ENCODE results near the gene SEC24A.
"Not testable (repeated sequence)": the region's sequence is repeated elsewhere in the genome, so short reads cannot be mapped to it uniquely, and the experiment has no call there.

SEC24A gene

DNA sequence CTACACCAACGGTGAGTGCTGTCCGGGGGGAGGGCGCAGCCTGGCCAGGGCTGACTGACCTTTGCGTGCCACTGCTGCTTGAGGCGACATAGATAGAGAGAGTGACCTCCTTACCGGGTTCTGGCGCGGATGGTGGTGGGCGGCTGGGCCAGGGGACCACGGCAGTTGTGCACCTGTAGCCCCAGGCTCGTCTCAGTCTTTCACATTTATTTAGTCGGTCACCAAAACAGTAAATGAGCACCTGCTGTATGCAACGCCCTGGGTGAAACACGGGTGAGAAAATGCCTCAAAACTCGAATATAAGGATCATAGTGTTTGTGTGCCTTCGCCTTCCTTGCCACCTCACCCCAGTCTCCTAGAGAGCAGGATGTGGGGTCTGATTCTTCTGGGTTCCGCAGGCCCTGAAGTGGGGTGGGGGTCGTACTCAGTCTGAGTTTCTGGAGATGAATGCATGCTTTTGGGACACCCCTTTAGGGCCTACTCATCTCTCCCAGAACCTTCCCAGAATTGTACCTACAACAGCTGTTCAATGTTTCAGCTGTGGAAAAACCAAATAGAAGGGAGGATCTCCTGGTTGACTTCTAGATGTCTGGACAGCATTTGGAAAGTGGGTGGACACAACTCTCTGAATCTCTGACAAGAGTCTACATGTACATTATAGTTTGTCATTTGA is 714 bp downstream of the SEC24A start:
- DNase-seq (ENCODE audit: low read depth, low spot score), result no peak

DNA sequence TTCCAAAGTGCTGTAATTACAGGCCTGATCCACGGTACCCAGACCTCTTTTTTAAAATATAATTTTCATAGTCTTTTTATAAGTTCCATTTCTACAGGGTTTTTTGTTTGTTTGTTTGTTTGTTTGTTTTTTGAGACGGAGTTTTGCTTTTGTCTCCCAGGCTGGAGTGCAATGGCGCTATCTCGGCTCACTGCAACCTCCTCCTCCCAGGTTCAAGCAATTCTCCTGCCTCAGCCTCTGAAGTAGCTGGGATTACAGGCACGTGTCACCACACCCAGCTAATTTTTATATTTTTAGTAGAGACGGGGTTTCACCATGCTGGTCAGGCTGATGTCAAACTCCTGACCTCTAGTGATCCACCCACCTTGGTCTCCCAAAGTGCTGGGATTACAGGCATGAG is 2.1 kb downstream of the SEC24A start:
- not testable (repeated sequence) for DNase-seq (ENCODE audit: low read depth, low spot score)

DNA sequence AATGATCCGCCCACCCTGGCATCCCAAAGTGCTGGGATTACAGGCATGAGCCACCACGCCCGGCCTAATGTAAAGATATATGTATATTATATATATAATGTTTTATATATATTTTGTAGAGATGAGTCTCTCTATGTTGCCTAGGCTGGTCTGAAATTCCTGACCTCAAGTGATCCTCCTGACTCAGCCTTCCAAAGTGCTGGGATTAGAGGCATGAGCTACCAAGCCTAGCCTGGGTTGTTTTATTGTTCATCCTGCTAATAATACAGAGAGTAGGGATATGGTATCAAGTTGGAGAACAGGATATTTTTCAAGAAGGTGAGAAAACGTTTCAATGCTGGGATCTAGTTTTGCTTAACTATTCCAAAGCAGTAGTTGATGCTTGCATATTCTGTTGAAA is 2.9 kb downstream of the SEC24A start:
- DNase-seq (ENCODE audit: low read depth, low spot score), result no peak

DNA sequence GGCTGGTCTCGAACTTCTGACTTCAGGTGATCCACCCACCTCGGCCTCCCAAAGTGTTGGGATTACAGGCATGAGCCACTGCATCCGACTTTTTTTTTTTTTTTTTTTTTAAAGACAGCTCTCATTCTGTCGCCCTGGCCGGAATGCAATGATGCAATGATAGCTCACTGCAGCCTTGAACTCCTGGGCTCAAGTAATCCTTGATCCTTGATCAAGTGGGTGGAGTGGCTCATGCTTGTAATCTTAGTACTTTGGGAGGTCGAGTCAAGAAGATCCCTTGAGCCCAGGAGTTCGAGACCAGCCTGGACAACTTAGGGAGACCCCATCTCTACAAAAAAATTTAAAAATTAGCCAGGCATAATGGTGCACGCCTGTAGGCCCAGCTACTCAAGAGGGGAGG is 8.1 kb downstream of the SEC24A start:
- DNase-seq (ENCODE audit: low read depth, low spot score), result no peak

DNA sequence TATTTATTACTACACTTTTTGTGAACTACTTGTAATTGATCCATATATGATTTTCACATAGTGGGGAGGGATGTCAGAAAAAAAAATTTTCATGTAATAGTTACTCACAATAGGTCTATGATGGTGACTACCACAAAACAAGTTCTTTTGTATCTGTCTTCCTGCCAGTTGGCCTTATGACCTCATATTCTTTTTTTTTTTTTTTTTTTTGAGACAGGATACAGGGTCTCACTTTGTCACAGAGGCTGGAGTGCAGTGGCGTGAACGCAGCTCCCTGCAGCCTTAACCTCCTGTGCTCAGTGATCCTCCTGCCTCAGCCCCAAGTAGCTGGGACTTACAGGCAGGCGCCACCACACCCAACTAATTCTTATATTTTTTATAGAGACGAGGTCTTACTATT is 10.9 kb downstream of the SEC24A start:
- DNase-seq (ENCODE audit: low read depth, low spot score), result no peak

DNA sequence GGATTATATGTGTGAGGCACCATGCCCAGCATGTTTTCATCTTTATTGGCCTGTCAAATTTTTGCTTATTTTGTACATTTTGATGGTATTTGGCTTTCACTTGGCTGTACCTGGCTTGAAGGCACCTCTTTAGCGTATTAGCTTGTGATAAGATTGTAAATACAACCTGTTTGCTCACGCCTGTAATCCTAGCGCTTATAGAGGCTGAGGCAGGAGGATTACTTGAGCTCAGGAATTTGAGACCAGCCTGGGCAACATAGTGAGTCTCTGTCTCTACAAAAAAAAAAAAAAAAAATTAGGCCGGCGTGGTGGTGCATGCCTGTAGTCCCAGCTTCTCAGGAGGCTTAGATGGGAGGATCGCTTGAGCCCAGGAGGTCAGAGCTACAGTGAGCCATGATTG is 11.3 kb downstream of the SEC24A start:
- DNase-seq (ENCODE audit: low read depth, low spot score), result no peak

DNA sequence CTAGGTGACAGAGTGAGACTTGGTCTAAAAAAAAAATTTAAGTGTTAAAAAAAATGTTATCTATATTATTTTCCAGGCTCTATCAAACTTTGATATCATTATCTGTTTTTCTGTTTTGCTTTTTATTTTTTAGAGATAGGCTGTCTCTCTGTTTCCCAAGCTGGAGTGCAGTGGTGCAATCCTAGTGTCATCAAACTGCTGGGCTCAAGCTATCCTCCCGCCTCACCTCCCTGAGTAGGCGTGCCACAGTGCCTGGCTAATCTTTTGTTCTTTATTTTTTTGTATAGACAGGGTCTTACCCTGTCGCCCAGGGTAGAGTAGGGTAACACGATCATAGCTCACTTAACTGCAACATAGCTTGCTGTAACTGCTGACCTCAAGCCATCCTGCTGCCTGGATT is 14.4 kb downstream of the SEC24A start:
- no peak for DNase-seq (ENCODE audit: low read depth, low spot score)

DNA sequence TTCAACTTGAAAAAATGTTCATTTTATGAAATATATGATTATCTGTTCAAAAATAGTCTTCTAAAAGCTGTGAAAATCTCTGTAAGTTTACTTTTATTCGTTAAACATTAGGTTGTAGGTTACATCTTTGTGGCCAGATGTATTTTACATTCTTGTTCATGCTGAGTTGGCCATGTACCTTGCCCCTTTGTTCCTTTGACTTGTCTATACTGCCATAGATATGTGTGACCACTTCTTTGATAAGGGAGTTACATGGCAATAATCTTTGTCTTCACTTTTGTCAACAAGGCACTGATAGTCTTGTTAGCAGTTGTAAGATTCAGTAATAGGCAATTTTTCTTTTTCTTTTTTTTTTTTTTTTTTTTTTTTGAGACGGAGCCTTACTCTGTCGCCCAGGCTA is 15.9 kb downstream of the SEC24A start:
- DNase-seq (ENCODE audit: low read depth, low spot score), result no peak

DNA sequence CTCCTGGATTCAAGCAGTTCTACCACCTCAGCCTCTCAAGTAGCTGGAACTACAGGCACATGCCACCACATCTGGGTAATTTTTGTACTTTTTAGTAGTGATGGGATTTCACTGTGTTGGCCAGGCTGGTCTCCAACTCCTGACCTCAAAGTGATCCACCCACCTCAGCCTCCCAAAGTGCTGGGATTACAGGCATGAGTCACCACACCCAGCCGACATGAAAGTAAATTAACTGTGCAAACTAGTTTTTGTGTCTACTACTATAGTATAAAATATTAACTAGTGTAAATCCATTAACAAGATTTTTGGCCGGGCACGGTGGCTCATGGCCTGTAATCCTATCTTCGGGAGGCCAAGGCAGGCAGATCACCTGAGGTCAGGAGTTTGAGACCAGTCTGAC is 25.0 kb downstream of the SEC24A start:
- DNase-seq (ENCODE audit: low read depth, low spot score), result not testable (repeated sequence)

DNA sequence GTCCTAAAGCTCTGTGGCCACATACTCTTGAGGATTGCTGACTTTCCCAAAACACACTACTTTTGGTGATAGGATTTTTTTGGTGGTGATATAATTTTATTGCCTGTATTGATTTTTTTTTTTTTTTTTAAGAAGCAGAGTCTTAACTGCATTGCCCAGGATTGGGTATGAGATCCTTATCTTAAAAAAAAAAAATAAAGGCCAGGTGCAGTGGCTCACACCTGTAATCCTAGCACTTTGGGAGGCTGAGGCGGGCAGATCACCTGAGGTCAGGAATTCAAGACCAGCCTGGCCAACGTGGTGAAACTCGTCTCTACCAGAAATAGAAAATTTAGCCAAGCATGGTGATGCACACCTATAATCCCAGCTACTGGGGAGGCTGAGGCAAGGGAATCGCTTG is 28.8 kb downstream of the SEC24A start:
- DNase-seq (ENCODE audit: low read depth, low spot score), result not testable (repeated sequence)

DNA sequence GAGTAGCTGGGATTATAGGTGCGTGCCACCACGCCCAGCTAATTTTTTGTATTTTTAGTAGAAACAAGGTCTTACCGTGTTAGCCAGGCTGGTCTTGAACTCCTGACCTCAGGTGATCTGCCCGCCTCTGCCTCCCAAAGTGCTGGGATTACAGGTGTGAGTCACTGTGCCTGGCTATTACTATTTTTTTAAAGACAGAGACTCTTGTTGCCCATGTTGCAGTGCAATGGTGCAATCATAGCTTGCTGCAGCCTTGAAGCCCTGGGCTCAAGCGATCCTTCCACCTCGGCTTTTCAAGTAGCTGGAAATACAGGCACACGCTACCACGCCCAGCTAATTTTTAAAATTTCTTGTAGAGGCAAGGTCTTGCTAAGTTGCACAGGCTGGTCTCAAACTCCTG is 41.6 kb downstream of the SEC24A start:
- not testable (repeated sequence) for DNase-seq (ENCODE audit: low read depth, low spot score)

DNA sequence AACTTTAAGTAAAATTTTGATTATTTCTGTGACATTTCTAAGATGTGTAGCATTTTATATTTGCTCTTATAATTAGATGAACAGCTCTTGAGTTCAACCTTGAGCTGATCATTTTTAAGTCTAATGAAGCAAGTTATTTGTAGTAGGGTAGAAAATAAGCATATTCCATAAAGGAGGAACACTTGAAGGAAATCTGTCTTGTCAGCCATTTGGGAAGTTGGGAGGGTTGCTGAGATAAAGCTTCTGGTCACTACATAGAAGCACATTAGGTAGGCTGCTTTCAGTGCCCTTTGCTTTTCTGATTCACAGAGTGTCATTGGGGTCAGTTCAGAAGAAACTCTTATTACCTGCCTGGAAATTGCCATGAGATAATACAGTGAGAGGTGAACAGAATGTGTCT is 44.1 kb downstream of the SEC24A start:
- no peak for DNase-seq (ENCODE audit: low read depth, low spot score)

DNA sequence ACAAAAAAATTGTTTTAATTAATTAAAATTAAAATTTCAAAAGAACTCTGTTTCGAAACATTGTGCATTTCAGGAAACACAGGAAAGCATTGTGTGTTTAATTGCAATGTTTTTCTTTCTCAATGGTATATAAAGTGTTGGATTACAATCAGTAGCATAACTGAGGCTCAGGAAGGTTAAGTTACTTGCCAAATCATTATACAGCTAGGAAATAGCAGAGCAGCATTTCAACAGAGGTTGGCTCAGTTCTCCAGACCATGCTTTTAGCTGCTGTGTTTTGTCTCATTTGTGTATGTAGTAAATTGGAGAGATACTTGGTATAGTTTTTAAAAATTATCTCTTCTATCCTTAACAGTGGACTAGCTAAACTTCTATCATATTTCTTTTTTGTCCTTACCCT is 59.7 kb downstream of the SEC24A start:
- DNase-seq (ENCODE audit: low read depth, low spot score), result no peak

DNA sequence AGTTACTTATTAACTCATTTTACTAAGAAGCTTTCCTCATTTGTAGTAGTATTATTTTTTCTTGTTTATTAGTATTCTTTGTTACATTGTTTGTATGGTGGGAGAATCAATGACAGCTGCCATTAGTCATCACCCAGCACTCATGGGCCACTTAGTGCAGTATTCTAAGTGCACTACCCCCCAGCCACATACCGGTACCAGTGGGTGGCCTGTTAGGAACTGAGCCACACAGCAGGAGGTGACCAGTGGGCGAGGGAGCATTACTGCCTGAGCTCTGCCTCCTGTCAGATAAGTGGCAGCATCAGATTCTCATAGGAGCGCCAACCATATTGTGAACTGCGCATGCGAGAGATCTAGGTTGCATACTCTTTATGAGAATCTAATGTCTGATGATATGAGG is 65.5 kb downstream of the SEC24A start:
- peak; percentile 2 for DNase-seq (ENCODE audit: low read depth, low spot score)

DNA sequence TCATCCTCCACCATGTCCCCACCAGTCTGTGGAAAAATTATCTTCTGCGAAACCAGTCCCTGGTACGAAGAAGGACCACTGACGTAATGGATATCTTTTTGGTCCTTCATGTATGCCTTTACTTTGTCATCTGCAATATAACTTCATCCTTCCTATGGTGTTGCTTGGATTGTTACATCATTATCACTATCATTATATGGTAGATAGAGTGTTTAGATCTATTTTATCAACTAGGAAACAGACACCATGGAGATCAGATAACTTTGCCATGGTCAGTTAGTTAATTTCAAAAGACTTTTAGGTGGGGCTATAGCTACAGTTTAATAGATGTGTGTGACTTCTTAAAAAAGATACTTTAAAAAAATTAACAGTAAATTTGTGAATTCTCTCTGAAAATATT is 66.0 kb downstream of the SEC24A start:
- DNase-seq (ENCODE audit: low read depth, low spot score), result no peak

DNA sequence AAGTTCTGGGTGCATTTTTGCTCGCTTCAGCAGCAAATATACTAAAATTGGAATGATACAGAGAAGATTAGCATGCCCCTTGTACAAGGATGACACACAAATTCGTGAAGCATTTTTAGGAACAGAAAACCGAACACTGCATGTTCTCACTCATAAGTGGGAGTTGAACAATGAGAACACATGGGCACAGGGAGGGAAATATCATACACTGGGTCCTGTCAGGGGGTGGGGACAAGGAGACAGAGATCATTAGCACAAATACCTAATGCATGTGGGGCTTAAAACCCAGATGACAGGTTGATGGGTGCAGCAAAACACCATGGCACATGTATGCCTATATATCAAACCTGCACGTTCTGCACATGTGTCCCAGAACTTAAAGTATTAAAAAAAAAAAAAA is 66.9 kb downstream of the SEC24A start:
- DNase-seq (ENCODE audit: low read depth, low spot score), result not testable (repeated sequence)

DNA sequence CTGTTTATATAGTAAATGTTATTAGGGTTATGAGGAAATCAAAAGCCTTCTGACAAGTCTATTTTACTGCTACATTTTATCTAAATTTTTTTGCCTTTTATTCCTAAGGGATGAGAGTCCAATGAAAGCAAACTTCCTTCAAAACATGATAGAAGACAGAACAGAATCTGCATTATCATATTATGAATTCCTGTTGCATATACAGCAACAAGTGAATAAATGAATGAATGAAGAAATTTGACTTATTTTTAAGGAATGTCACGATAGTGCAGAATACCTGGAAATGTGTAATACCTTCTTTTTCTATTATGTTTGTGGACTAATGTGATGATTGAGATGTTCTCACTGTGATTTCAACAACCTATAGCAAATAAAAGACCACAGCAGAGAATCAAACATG is 76.3 kb downstream of the SEC24A start:
- no peak for DNase-seq (ENCODE audit: low read depth, low spot score)

DNA sequence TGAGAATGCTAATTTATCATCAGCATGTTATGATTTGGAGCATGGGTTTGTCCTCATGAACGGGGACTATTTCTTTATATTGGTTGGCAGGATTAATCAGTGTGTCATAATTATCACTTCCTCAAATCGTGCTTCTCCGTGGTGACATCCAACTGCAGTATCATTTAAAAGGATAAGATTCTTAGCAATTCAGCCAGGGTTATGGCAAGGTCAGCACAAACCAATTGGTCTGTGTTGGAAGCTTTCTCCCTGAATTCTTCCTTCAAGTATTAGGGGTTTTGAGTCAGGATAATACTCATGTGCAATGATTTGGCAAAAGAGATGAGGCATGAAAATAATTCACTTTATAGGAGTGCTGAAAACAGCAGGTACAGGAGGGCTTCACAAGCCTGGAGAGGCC is 84.2 kb downstream of the SEC24A start:
- DNase-seq (ENCODE audit: low read depth, low spot score), result no peak

DNA sequence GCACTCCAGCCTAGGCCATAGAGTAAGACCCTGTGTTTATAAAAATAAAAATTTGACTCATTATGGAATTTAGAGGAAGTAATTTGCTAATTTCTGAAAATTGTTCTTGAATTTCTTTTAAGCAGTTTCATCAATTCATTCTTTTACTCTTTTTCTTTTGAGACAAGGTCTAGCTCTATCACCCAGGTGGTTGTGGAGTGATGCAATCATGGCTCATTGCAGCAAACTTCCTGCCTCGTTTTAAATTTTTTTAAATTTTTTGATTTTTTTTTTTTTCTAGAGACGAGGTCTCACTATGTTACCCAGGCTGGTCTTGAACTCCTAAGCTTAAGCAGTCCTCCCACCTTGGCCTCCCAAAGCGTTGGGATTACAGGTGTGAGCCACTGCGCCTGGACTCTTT is 86.7 kb downstream of the SEC24A start:
- no peak for DNase-seq (ENCODE audit: low read depth, low spot score)

DNA sequence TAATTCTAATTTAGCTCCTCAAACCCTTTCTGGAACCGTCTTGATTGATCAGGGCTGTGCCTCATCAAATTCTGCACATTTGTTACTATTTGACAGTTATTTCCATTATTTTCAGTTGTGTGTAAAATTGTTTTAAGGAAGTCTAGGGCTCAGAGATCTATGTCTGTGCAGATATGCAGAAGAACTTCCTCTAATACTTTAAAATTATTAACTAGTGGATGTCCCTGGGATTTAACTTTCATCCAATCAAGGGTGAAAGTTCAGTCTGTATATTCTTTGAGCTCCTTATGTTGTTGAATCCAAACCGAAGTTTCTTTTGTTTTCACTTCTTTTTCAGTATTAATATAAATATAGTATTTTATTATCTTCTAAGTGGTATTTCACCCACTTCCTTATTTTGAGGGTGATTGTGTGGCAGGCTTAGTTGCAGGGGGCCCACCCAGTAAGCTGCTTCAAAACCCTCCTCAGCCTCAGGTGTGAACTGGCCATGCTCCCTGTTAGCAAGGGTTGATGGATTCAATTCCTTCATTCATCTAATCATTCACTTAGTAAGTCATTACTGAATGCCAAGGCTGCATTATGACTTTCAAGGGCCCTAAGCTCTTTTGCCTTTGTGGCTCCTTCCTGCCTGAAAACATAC is 87.7 kb downstream of the SEC24A start:
- no peak for DNase-seq (ENCODE audit: low read depth, low spot score)

DNA sequence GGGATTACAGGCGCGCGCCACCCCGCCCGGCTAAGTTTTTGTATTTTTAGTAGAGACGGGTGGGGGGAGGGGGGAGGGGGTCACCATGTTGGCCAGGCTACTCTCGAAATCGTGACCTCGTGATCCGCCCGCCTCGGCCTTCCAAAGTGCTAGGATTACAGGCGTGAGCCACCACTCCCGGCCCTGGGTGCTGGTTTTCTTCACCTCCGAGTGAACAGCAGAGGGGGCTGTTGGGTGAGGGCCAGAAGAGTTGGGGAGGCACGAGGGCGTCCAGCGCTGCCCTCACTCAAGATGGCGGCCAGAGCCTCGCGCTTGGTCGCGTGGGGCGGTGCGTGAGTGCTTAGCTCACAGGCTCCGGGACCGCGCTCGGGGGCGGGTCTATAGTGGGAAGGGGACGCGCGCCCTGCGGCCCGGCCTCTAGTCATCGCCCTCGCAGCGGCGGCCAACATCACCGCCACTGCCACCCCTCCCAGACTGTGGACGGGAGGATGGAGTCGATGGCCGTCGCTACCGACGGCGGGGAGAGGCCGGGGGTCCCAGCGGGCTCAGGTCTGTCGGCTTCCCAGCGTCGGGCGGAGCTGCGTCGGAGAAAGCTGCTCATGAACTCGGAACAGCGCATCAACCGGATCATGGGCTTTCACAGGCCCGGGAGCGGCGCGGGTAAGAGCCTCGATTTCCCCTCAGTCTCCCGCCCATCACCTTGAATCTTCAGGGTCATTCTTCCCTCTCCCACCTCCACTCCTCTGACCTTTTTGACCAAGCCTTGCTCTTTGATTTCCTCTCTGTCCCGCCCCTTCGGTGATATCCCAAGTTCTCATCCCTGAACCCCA is 89.8 kb downstream of the SEC24A start, which contains the start of gene CAMLG:
Gene CAMLG (plus strand): TSS at position 416 of the 830 bp plus-strand sequence. CDS start 73 bp downstream, at position 489.
- DNase-seq (ENCODE audit: low read depth, low spot score), result peak; percentile 90

DNA sequence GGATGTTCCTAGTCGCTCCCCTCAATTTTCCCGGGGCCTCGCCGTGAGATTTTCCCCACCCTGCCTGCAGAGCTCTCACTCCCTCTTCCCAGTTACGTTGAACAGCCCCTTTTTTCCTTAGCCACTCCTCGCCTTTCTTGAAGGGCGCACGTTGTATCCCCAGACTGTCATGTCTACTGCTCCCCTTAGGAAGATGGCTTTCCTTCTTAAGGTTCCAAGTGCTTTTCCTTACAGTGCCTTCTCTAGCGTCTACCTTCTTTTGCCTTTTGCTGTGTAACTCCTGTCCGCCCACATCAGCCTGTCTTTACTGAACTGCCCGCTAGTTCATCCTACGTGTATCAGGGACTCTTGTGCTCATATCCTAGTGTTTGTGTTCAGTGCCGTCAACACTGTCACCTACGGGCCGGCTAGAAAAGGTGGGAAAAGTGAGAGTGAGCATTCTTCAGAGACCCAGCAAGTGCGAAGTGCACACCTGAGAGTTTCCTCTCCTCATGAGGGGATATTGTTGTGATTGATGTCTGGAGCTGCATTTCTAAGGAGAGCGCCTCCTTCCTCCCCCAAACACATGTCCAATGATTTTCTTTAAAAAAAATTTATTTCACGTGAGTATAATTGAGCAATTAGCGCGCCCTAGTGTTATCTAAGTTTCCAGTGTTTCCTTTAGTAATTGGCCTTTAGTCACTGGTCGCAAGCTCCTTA is 90.5 kb downstream of the SEC24A start:
- no peak for DNase-seq (ENCODE audit: low read depth, low spot score)

All from iPS DF 19.7 (cell line).